RCC 7860 (cell line): Measurements from ENCODE around the gene UBE2O.

Experiments used
- DNase-seq: peaks from one replicate; pipeline ENCODE4 v3.0.0-alpha.2; 2015; ENCODE audit warnings: low spot score
- FAIRE-seq: peaks from 2 replicates; lab custom pipeline; 2012; peaks lifted over from hg19 to GRCh38; lab: Jason Lieb, UNC

The UBE2O gene

GRCh38 chr17:76442341-76443338, 10.3 kb downstream of the UBE2O start:
- no peak for FAIRE-seq
- DNase-seq = no peak

- FAIRE-seq (no peak), DNase-seq (no peak)
Measured at GRCh38 chr17:76441686-76442340, 11.1 kb downstream of the UBE2O start.

- FAIRE-seq (no peak), DNase-seq (no peak)
Measured at GRCh38 chr17:76440751-76441362, 12.1 kb downstream of the UBE2O start.

- no peak for FAIRE-seq
Measured at GRCh38 chr17:76439314-76439928, 13.5 kb downstream of the UBE2O start.

GRCh38 chr17:76438906-76439305, 14.0 kb downstream of the UBE2O start:
- DNase-seq (no peak), FAIRE-seq (no peak)

More at GRCh38 chr17:76439314-76439928, 13.5 kb downstream of the UBE2O start:
- no peak for DNase-seq

- FAIRE-seq (no peak), DNase-seq (no peak)
Measured at GRCh38 chr17:76437467-76438402, 15.2 kb downstream of the UBE2O start.

GRCh38 chr17:76435751-76436150, 17.2 kb downstream of the UBE2O start:
- DNase-seq (no peak), FAIRE-seq (no peak)

GRCh38 chr17:76434870-76435269, 18.1 kb downstream of the UBE2O start:
- no peak for FAIRE-seq
- DNase-seq = no peak

- FAIRE-seq = no peak
- no peak for DNase-seq
Measured at GRCh38 chr17:76433693-76434092, 19.3 kb downstream of the UBE2O start.

- no peak for FAIRE-seq
- peak; percentile 22 for DNase-seq
Measured at GRCh38 chr17:76432712-76433336, 20.1 kb downstream of the UBE2O start.

- FAIRE-seq = no peak
- DNase-seq = no peak
Measured at GRCh38 chr17:76432004-76432403, 20.9 kb downstream of the UBE2O start.

GRCh38 chr17:76431509-76431908, 21.4 kb downstream of the UBE2O start:
- DNase-seq (no peak), FAIRE-seq (no peak)

GRCh38 chr17:76428511-76428910, 24.4 kb downstream of the UBE2O start:
- DNase-seq = no peak
- no peak for FAIRE-seq

- DNase-seq (no peak), FAIRE-seq (no peak)
Measured at GRCh38 chr17:76427501-76428231, 25.3 kb downstream of the UBE2O start.

GRCh38 chr17:76426853-76427252, 26.1 kb downstream of the UBE2O start:
- FAIRE-seq (no peak), DNase-seq (no peak)

- FAIRE-seq (no peak), DNase-seq (no peak)
Measured at GRCh38 chr17:76422860-76423259, 30.1 kb downstream of the UBE2O start.

GRCh38 chr17:76422406-76422805, 30.5 kb downstream of the UBE2O start:
- FAIRE-seq (no peak), DNase-seq (no peak)

- FAIRE-seq = no peak
- DNase-seq = no peak
Measured at GRCh38 chr17:76421044-76421407, 31.9 kb downstream of the UBE2O start.
